Left forelimb (tissue), 1 donor: ENCODE data around the gene NGEF.
A peak's percentile ranks its signal among the peaks of the same experiment; 100 is the strongest.
"Not testable (repeated sequence)": the region's sequence is repeated elsewhere in the genome, so short reads cannot be mapped to it uniquely, and the experiment has no call there.

Experiments used
- DNase-seq: peaks from one replicate; pipeline ENCODE4 v3.0.0-alpha.2; 2018; ENCODE audit warnings: low spot score

NGEF gene

GRCh38 chr2:232870766-232871371 lies 142.2 kb downstream of the NGEF start:
- DNase-seq = peak; percentile 58

- peak; percentile 60 for DNase-seq
Observed at GRCh38 chr2:232870018-232870765, 142.9 kb downstream of the NGEF start, which contains the start of gene SNORC. Gene SNORC, plus strand, starts transcription at chr2:232870264. Its CDS starts 78 bp downstream, at chr2:232870342.

GRCh38 chr2:232869138-232870017 lies 143.7 kb downstream of the NGEF start:
- DNase-seq = peak; percentile 54

GRCh38 chr2:232866104-232866503 lies 147.0 kb downstream of the NGEF start:
- no peak for DNase-seq

DNA sequence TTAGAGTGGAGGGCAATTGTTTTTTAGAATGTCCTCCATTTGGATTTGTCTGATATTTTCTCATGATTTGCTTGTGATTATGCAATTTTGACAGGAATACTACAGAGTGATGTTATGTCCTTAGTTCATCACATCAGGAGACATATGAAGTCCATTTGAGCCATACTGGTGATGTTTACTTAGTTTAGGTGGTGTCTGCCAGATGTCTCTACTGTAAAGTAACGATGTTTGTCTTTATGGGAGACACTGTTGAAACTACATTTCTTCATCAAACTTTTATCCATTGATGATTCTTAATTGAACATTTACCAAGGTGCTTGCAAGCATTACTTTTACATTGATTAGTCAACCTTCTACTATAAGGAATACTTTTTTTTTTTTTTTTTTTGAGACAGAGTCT lies 147.9 kb downstream of the NGEF start:
- DNase-seq = no peak

GRCh38 chr2:232863996-232864395 lies 149.1 kb downstream of the NGEF start:
- no peak for DNase-seq

- no peak for DNase-seq
Observed at GRCh38 chr2:232861353-232861752, 151.7 kb downstream of the NGEF start.

DNA sequence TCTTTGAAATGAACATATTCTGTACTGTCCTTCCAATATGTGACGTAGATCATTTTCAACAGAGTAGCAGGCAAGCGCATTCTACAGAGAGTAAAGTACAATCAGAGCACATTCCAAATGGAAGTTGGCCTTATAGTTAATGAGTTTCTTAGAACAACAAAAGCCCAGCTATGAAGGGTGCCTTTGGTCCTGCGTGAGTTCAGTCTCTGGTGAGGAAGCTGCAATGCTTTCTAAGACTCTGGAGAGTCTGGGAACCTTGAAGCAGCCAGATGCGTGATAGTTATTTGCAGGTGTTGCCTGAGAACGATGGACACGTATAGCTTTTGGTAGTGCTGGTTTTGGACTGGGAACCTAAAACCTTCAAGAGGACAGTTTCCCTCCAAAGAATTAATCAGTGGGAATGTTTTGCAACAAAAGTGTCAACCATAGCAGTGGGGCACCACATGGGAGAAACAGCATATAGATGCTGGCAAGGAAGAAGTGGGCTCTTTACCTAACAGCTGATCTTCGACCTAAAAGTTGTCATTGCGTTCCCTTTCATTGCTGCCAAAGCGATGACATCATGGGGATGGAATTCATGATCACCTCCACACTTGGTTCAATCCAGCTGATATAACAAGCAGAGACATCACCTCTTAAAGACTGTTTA lies 152.3 kb downstream of the NGEF start:
- DNase-seq = no peak

GRCh38 chr2:232859385-232859916 lies 153.6 kb downstream of the NGEF start:
- DNase-seq = no peak

DNA sequence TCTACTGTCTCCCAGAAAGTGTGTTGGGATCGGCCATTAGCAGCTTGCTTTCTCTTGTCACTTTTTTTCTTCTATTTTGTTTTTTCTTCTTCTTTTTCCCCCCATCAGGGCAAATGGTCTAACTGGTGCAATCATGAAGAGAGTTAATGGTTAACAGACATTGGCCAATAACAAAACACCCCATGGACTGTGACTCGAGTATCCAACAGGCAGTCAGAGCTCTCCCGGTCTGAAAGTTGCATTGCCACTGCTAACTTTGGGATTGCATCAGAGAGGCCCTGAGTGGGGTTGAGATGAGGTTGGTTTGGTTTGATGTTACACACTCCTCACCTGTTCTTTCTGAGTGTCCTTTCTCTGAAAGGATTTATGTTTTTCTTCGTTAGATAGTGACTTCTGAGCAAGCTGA lies 155.9 kb downstream of the NGEF start:
- DNase-seq = no peak

- DNase-seq = no peak
Observed at GRCh38 chr2:232854082-232854481, 159.0 kb downstream of the NGEF start.

DNA sequence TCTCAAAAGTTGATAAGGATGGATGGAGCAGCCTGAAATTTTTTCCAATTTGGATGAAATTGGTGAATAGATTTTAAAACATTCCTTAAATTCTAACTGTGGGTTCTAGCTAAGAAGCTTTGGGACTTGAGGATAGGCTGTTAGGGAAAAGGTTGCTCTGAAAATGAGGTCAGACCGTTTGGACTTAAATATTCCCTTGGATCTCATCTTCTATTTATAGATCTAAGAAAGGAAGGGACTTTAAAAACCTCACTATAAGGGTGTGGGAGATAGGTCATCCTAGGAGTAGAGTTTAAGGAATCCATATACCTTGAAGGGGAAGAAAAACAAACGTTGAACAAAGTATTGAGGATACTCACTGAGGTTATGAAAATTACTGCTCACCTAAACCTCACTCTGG lies 160.4 kb downstream of the NGEF start:
- DNase-seq = no peak

DNA sequence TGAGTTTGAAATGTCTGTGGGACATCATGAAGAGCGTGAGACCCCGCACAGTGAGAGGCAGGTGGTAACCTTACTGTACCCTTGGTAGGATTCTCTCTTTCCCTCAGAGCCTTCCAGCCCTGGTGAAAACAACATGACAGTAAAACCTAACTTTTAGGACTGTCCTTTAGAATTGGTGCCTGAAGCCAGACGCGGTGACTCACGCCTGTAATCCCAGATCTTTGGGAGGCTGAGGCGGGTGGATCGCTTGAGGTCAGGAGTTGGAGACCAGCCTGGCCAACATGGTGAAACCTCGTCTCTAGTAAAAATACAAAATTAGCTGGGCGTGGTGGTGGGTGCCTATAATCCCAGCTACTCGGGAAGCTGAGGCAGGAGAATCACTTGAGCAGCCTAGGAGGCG lies 161.0 kb downstream of the NGEF start:
- DNase-seq = not testable (repeated sequence)

DNA sequence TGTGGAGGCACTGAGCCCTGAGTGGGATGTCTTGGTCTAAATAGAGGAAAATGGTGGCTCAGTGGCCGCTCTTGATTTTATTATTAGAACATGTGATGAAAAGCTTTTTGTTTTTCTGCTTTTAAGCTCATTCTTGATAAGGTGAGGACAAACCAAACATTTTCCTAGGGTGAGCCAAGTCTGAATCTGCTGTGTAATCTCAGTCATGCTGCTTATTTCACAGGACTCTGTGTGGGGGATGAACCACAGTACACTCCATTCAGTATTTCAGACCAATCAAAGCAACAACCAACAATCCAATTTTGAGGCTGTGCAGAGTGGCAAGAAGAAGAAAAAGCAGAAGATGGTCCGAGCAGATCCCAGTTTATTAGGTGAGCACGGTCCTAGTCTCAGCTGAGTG lies 163.0 kb downstream of the NGEF start:
- no peak for DNase-seq

DNA sequence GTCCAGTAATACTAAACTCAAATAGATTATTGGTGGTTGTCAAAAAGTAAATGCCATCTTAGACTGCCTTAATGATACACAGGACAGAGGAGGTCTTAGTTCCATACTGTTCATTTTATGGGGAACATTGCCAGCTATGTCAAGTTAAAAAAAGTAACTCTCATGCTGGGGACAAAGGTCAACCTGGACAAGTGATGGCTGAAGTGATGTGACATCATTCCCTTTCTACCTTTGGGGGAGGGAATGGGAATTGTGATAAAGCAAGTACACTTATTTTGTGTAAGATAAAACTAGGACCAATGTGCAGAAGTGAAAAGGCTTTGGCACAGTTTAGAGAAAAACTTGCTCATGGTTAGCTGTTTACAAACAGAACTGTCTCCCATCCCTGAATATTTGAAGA lies 167.0 kb downstream of the NGEF start:
- no peak for DNase-seq

DNA sequence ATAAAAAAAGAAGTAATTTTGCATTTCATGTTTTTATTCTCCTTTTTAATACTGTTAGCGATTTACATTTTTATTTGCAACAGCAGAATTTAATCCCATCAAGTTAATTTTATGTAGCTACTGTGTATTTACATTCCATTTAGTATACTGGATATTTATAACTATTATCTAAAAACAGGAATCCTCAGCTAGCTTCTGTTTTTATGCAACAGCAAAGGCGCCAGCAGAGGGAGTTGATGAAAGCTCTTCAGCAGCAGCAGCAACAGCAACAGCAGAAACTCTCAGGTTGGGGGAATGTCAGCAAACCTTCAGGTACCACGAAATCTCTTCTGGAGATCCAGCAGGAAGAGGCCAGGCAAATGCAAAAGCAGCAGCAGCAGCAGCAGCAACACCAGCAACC lies 169.2 kb downstream of the NGEF start:
- DNase-seq = no peak

GRCh38 chr2:232842689-232843088 lies 170.4 kb downstream of the NGEF start:
- DNase-seq = no peak

GRCh38 chr2:232839411-232840079 lies 173.5 kb downstream of the NGEF start:
- DNase-seq = no peak

- no peak for DNase-seq
Observed at GRCh38 chr2:232838406-232838874, 174.6 kb downstream of the NGEF start.

DNA sequence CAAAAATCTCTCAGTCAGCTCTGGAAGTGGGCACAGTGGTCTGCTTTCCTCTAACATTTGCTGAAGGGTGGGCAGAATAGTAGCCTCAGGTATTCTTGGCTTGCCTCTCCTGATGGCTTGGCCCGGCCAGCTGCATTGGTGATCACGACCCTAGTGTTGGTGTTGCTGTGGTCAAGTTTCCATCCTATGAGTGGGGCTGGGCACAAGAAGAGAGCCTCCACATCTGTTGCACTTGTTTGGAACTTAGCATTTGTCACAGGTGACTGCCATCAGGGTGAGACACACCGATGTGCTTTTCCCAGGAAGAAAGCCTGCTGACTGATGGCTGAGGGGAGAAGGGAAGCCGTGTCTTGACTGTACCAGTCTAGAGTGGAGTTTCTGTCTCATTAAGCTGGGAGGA lies 176.1 kb downstream of the NGEF start:
- no peak for DNase-seq

DNA sequence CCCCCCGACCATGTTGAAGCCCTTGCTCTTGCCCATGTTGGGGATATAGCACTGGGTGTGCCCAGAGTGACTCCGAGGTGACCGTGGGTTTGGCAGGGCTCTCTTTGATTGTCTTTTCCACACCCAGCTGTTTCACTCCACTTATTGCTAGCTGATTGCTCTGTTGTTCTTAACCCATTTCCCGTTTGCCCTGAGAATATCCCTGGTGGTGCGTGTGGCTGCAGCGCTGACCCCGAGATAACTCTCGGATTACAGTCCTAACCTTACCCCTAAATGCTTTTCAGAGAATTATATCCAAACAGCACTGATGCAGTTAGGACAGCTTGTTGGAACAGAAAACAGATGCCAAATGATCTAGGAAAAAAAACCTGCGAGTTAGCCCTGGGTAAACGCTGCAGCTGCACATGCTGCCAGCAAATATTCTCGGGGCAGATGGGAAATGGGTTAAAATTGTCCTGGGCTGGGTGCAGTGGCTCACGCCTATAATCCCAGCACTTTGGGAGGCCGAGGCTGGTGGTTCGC lies 177.3 kb downstream of the NGEF start:
- no peak for DNase-seq
